Type B pancreatic cell (in vitro differentiated cells): Measurements from ENCODE around the gene MDM2. TPM values are rescaled to one million over a fixed set of nuclear protein-coding genes. Genes with fewer than 3 reads are reported as not detected.
A peak's percentile ranks its signal among the peaks of the same experiment; 100 is the strongest.

Source experiments
- DNase-seq: peaks from one replicate; pipeline ENCODE4 v3.0.0; 2021; ENCODE audit warnings: mixed read lengths; ENCODE audit not compliant: unreplicated experiment; ENCODE audit errors: extremely low spot score
- H3K27ac Mint-ChIP-seq: 2 replicates; pipeline ENCODE4 v1.8.0; 2021; ENCODE audit warnings: mild to moderate bottlenecking, mixed read lengths
- H3K27me3 Mint-ChIP-seq: 2 replicates; pipeline ENCODE4 v1.8.0; 2021; ENCODE audit warnings: mixed read lengths
- H3K36me3 Mint-ChIP-seq: 2 replicates; pipeline ENCODE4 v1.8.0; 2021; ENCODE audit warnings: mixed read lengths
- H3K4me1 Mint-ChIP-seq: one replicate; pipeline ENCODE4 v1.8.0; 2021; ENCODE audit warnings: mixed read lengths; ENCODE audit not compliant: unreplicated experiment
- H3K4me3 Mint-ChIP-seq: 2 replicates; pipeline ENCODE4 v1.8.0; 2021; ENCODE audit warnings: mild to moderate bottlenecking, mixed read lengths
- H3K9me3 Mint-ChIP-seq: 2 replicates; pipeline ENCODE4 v1.8.0; 2021; ENCODE audit warnings: mixed read lengths
- CTCF ChIP-seq: fragments of 200-600 bp; sonication (generic); conservative IDR thresholded peaks from 2 replicates; pipeline ENCODE4 v1.5.0; 2021; ENCODE audit warnings: antibody characterized with exemption, mild to moderate bottlenecking
- total RNA-seq: library from RNA; stranded (reverse); gene quantifications from 2 replicates; pipeline ENCODE4 v1.2.1, GENCODE V29; 2021; ENCODE audit warnings: low replicate concordance

MDM2 gene
- total RNA-seq, 1 donor from 2014 or later: 162 TPM

GRCh38 chr12:68824131-68824530 lies 16.2 kb downstream of the MDM2 start:
- no peaks in the 10 kb centered on the region for H3K4me1 Mint-ChIP-seq
- TF ChIP-seq CTCF: no peak
- H3K36me3 Mint-ChIP-seq: peaks cover 42% of the 10 kb centered on the region
- no peak for DNase-seq
- peak overlapping the region; percentile 24 for H3K27ac Mint-ChIP-seq
- H3K4me3 Mint-ChIP-seq: no peak overlapping the region
- no peaks in the 10 kb centered on the region for H3K27me3 Mint-ChIP-seq
- no peaks in the 10 kb centered on the region for H3K9me3 Mint-ChIP-seq

GRCh38 chr12:68824597-68825250 lies 16.7 kb downstream of the MDM2 start:
- H3K4me3 Mint-ChIP-seq: no peak overlapping the region
- TF ChIP-seq CTCF: no peak
- peaks cover 38% of the 10 kb centered on the region for H3K36me3 Mint-ChIP-seq
- no peaks in the 10 kb centered on the region for H3K4me1 Mint-ChIP-seq
- H3K27ac Mint-ChIP-seq: peak overlapping the region; percentile 5
- H3K27me3 Mint-ChIP-seq: no peaks in the 10 kb centered on the region
- DNase-seq: no peak
- no peaks in the 10 kb centered on the region for H3K9me3 Mint-ChIP-seq

GRCh38 chr12:68825569-68826217 lies 17.7 kb downstream of the MDM2 start:
- H3K4me3 Mint-ChIP-seq: no peak overlapping the region
- H3K27ac Mint-ChIP-seq: peak overlapping the region; percentile 50
- H3K27me3 Mint-ChIP-seq: no peaks in the 10 kb centered on the region
- H3K36me3 Mint-ChIP-seq: peaks cover 41% of the 10 kb centered on the region
- TF ChIP-seq CTCF: no peak
- H3K4me1 Mint-ChIP-seq: peaks cover 6% of the 10 kb centered on the region
- DNase-seq: no peak
- H3K9me3 Mint-ChIP-seq: peaks cover 4% of the 10 kb centered on the region

DNA sequence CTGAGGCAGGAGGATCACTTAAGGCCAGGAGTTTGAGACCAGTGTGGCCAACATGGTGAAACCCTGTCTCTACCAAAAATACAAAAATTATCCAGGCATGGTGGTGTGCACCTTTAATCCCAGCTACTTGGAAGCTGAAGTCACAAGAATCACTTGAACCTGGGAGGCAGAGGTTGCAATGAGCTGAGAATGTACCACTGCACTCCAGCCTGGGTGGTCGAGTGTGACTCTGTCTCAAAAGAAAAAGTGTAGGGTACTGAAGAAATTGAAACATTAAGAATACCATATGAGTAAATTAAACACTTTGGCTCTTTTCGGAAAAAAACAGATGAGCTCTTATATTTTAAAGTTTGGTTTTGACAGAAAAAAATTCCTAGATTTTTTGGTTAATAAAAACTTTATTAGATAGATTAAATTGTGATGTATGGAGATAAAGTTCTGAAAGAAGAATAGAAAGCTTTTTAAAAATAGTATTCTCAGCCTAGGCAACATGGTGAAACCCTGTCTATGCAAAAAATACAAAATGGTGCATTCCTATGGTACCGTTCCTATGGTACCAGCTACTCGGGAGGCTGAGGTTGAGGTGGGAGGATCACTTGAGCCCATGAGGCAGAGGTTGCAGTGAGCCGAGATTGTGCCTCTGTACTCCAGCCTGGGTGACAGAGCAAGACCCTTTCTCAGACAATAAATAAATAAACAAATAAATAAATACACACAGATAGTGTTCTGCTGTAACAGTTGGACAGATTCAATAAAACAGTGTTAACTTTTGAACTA lies 20.1 kb downstream of the MDM2 start:
- Mint-ChIP-seq H3K36me3 (peaks cover 48% of the 10 kb centered on the region), H3K4me1 (peaks cover 6% of the 10 kb centered on the region), H3K9me3 (peaks cover 4% of the 10 kb centered on the region), H3K27me3 (no peaks in the 10 kb centered on the region), H3K4me3 (no peak overlapping the region), H3K27ac (peak overlapping the region; percentile 10)
- no peak for TF ChIP-seq CTCF
- no peak for DNase-seq

DNA sequence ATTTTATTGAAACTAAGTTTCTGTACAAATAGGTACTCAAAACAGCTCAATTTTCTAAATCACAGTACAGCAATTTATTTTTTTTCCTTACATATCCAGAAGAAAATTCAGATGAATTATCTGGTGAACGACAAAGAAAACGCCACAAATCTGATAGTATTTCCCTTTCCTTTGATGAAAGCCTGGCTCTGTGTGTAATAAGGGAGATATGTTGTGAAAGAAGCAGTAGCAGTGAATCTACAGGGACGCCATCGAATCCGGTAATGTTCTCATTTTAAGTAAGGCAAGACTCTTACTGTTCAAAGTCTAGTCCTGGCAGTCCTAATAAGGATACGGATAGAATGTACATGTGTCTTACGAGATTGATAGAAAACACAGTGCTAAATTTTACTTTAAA lies 20.7 kb downstream of the MDM2 start:
- H3K36me3 Mint-ChIP-seq: peaks cover 43% of the 10 kb centered on the region

More for the DNA sequence above, 20.7 kb downstream of the MDM2 start:
- Mint-ChIP-seq H3K27ac (peak overlapping the region; percentile 10), H3K9me3 (peaks cover 4% of the 10 kb centered on the region), H3K27me3 (no peaks in the 10 kb centered on the region), H3K4me3 (no peak overlapping the region), H3K4me1 (peaks cover 6% of the 10 kb centered on the region)
- DNase-seq: no peak
- TF ChIP-seq CTCF: no peak
